Measurements from ENCODE around the gene LRRC3.

LRRC3 gene

DNA sequence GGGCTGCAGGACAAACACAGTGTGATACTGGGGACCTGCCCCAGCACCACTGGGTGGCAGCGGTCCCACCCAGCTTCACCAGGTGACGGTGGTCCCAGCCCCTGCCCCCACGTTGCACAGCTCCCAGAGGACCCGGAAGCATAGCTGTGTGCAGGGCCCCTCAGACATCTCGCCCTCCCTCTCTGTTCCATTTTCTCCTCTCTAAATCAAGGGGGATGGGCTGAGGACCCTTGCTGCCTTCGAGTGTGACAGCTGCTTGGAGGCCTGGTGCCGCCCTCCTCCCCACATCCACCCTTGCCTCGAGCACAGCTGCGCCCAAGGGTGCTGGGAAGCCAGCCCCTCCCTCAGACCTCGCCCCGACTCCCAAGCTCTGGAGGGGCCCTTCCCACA, 16.1 kb upstream of the LRRC3 start:
- Histone ChIP-seq H3K27ac (ENCODE audit: insufficient read depth, low read length, poor library complexity, severe bottlenecking) (no peak overlapping the region), H3K4me3 (ENCODE audit: insufficient read depth, low read depth, low read length, poor library complexity, severe bottlenecking) (no peak overlapping the region), H3K36me3 (ENCODE audit: control insufficient read depth, insufficient read depth, low read length) (no peaks in the 10 kb centered on the region), H3K4me1 (ENCODE audit: control insufficient read depth, insufficient read depth, low read length, poor library complexity, severe bottlenecking) (no peaks in the 10 kb centered on the region), H3K27me3 (replicated peaks; ENCODE audit: control insufficient read depth, insufficient read depth, low read length, poor library complexity, severe bottlenecking) (no peaks in the 10 kb centered on the region), H3K9me3 (ENCODE audit: control insufficient read depth, low read length) (no peaks in the 10 kb centered on the region)
- DNase-seq: no peak

- H3K27me3 ChIP-seq (replicated peaks; ENCODE audit: control insufficient read depth, insufficient read depth, low read length, poor library complexity, severe bottlenecking): no peaks in the 10 kb centered on the region
Measured at GRCh38 chr21:44440241-44441040, 14.9 kb upstream of the LRRC3 start.

DNA sequence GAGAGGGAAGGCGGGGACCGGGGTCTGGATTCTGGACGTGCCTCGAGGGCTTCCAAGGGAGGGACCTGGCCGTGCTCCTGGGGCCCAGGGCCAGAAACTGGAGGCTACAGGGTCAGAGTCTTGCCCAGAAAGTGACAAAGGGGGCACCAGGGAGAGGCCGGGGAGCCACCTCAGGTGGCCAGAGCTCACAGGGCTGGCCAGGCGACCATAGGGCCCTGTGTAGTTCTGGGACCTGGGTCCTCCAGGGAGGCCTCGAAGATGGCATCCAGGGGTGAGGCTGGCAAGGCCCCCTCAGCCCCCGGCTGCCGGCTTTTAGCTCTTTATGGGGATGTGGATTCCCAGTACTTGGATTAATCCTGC, 14.3 kb upstream of the LRRC3 start:
- Histone ChIP-seq H3K27me3 (replicated peaks; ENCODE audit: control insufficient read depth, insufficient read depth, low read length, poor library complexity, severe bottlenecking) (no peaks in the 10 kb centered on the region), H3K36me3 (ENCODE audit: control insufficient read depth, insufficient read depth, low read length) (no peaks in the 10 kb centered on the region), H3K4me1 (ENCODE audit: control insufficient read depth, insufficient read depth, low read length, poor library complexity, severe bottlenecking) (no peaks in the 10 kb centered on the region), H3K9me3 (ENCODE audit: control insufficient read depth, low read length) (no peaks in the 10 kb centered on the region), H3K27ac (ENCODE audit: insufficient read depth, low read length, poor library complexity, severe bottlenecking) (no peak overlapping the region), H3K4me3 (ENCODE audit: insufficient read depth, low read depth, low read length, poor library complexity, severe bottlenecking) (no peak overlapping the region)
- DNase-seq: no peak

More at GRCh38 chr21:44440241-44441040, 14.9 kb upstream of the LRRC3 start:
- Histone ChIP-seq H3K9me3 (ENCODE audit: control insufficient read depth, low read length) (no peaks in the 10 kb centered on the region), H3K4me3 (ENCODE audit: insufficient read depth, low read depth, low read length, poor library complexity, severe bottlenecking) (no peak overlapping the region), H3K27ac (ENCODE audit: insufficient read depth, low read length, poor library complexity, severe bottlenecking) (no peak overlapping the region), H3K4me1 (ENCODE audit: control insufficient read depth, insufficient read depth, low read length, poor library complexity, severe bottlenecking) (no peaks in the 10 kb centered on the region), H3K36me3 (ENCODE audit: control insufficient read depth, insufficient read depth, low read length) (no peaks in the 10 kb centered on the region)
- no peak for DNase-seq

- H3K9me3 ChIP-seq (ENCODE audit: control insufficient read depth, low read length): no peaks in the 10 kb centered on the region
- H3K27me3 ChIP-seq (replicated peaks; ENCODE audit: control insufficient read depth, insufficient read depth, low read length, poor library complexity, severe bottlenecking): no peaks in the 10 kb centered on the region
- H3K4me1 ChIP-seq (ENCODE audit: control insufficient read depth, insufficient read depth, low read length, poor library complexity, severe bottlenecking): no peaks in the 10 kb centered on the region
- no peaks in the 10 kb centered on the region for H3K36me3 ChIP-seq (ENCODE audit: control insufficient read depth, insufficient read depth, low read length)
- no peak overlapping the region for H3K27ac ChIP-seq (ENCODE audit: insufficient read depth, low read length, poor library complexity, severe bottlenecking)
- no peak for DNase-seq
- H3K4me3 ChIP-seq (ENCODE audit: insufficient read depth, low read depth, low read length, poor library complexity, severe bottlenecking): no peak overlapping the region
Measured at GRCh38 chr21:44441581-44442265, 13.6 kb upstream of the LRRC3 start.

- H3K9me3 ChIP-seq (ENCODE audit: control insufficient read depth, low read length): no peaks in the 10 kb centered on the region
- no peak overlapping the region for H3K27ac ChIP-seq (ENCODE audit: insufficient read depth, low read length, poor library complexity, severe bottlenecking)
- H3K27me3 ChIP-seq (replicated peaks; ENCODE audit: control insufficient read depth, insufficient read depth, low read length, poor library complexity, severe bottlenecking): no peaks in the 10 kb centered on the region
- DNase-seq: no peak
- no peak overlapping the region for H3K4me3 ChIP-seq (ENCODE audit: insufficient read depth, low read depth, low read length, poor library complexity, severe bottlenecking)
- no peaks in the 10 kb centered on the region for H3K4me1 ChIP-seq (ENCODE audit: control insufficient read depth, insufficient read depth, low read length, poor library complexity, severe bottlenecking)
- H3K36me3 ChIP-seq (ENCODE audit: control insufficient read depth, insufficient read depth, low read length): no peaks in the 10 kb centered on the region
Measured at GRCh38 chr21:44442266-44443125, 12.8 kb upstream of the LRRC3 start.

GRCh38 chr21:44443291-44443890, 11.9 kb upstream of the LRRC3 start:
- Histone ChIP-seq H3K27me3 (replicated peaks; ENCODE audit: control insufficient read depth, insufficient read depth, low read length, poor library complexity, severe bottlenecking) (no peaks in the 10 kb centered on the region), H3K4me1 (ENCODE audit: control insufficient read depth, insufficient read depth, low read length, poor library complexity, severe bottlenecking) (no peaks in the 10 kb centered on the region), H3K27ac (ENCODE audit: insufficient read depth, low read length, poor library complexity, severe bottlenecking) (no peak overlapping the region), H3K36me3 (ENCODE audit: control insufficient read depth, insufficient read depth, low read length) (no peaks in the 10 kb centered on the region), H3K4me3 (ENCODE audit: insufficient read depth, low read depth, low read length, poor library complexity, severe bottlenecking) (no peak overlapping the region), H3K9me3 (ENCODE audit: control insufficient read depth, low read length) (no peaks in the 10 kb centered on the region)
- no peak for DNase-seq

DNA sequence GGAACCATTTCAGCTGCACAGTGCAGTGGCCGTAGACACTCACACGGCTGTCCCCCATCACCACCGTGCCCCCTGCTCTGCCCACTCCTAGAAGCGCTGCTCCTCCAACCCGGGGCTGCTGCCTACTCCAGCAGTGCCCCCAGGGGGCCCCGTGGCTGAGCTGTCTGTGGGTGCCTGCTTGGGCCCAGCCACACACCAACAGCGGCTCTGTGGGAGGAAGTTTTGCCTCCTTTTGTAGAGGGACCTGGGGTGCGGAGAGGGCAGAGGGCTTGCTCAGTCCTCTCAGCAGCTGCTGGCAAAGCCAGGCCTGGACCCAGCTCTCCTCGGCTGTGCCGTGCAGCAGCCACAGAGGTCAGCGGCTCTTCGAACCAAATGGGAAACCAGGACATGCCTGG, 11.4 kb upstream of the LRRC3 start:
- Histone ChIP-seq H3K4me3 (ENCODE audit: insufficient read depth, low read depth, low read length, poor library complexity, severe bottlenecking) (no peak overlapping the region), H3K27ac (ENCODE audit: insufficient read depth, low read length, poor library complexity, severe bottlenecking) (no peak overlapping the region), H3K9me3 (ENCODE audit: control insufficient read depth, low read length) (no peaks in the 10 kb centered on the region), H3K4me1 (ENCODE audit: control insufficient read depth, insufficient read depth, low read length, poor library complexity, severe bottlenecking) (no peaks in the 10 kb centered on the region), H3K27me3 (replicated peaks; ENCODE audit: control insufficient read depth, insufficient read depth, low read length, poor library complexity, severe bottlenecking) (no peaks in the 10 kb centered on the region), H3K36me3 (ENCODE audit: control insufficient read depth, insufficient read depth, low read length) (no peaks in the 10 kb centered on the region)
- no peak for DNase-seq

DNA sequence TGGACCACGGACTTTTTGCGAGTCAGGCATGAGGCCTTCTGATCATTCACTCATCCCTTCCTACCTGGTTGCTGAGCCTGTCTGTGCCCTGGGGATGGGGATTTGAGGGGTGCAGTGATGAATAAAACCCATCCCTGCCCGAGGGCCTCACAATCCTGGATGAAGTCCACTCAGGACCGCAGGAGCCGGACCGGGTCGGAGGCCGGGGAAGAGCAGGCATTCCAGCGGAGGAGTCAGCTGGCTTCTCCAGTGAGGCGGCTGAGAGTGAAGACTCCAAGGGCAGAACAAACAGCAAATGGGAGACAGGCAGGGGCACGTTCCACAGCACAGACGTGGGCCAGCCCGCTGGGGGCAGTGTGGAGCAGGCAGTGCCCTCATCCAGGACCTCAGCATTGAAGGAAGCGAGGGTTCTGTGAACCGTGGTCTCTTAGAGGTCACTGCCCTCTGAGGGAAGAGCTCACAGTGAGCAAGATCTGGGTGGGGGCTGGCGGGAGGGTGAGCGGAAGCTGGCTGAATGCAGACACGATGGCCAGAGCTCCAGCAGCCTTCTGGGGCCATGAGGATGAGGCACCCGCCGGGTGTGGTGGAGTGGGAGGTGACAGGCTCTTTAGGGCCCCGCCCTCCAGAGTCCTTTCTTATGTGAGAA, 10.9 kb upstream of the LRRC3 start:
- Histone ChIP-seq H3K4me3 (ENCODE audit: insufficient read depth, low read depth, low read length, poor library complexity, severe bottlenecking) (no peak overlapping the region), H3K27me3 (replicated peaks; ENCODE audit: control insufficient read depth, insufficient read depth, low read length, poor library complexity, severe bottlenecking) (no peaks in the 10 kb centered on the region), H3K9me3 (ENCODE audit: control insufficient read depth, low read length) (no peaks in the 10 kb centered on the region), H3K4me1 (ENCODE audit: control insufficient read depth, insufficient read depth, low read length, poor library complexity, severe bottlenecking) (no peaks in the 10 kb centered on the region), H3K36me3 (ENCODE audit: control insufficient read depth, insufficient read depth, low read length) (no peaks in the 10 kb centered on the region), H3K27ac (ENCODE audit: insufficient read depth, low read length, poor library complexity, severe bottlenecking) (no peak overlapping the region)
- DNase-seq: no peak

DNA sequence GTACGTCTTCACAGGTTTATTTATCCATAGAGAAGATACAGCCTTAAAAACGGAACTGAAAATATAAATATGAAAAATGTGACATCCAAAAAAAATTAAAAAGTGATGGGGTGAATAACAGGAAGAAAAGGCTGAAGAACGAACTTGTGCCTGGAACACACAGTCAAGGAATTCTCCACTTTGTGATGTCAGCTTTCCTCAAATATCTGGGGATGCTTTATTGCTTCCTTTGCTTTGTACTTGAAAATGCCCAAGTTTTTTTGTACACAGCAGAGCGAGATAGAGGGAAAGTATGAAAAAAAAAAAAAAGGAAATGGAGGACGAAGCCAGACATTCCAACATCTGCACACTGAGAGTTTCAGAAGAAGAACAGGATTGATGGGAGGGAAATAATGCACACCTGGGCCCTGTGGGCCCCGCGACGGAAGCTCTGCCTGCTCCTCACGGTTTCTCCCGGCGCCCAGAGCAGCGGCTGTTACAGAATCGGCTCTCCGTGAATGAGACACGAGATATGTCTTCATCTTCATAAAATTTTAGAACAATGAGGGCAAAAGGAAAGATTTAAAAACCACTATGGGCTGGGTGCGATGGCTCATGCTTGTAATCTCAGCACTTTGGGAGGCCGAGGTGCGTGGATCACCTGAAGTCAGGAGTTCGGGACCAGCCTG, 10.0 kb upstream of the LRRC3 start:
- DNase-seq: no peak
- Histone ChIP-seq H3K9me3 (ENCODE audit: control insufficient read depth, low read length) (no peaks in the 10 kb centered on the region), H3K27me3 (replicated peaks; ENCODE audit: control insufficient read depth, insufficient read depth, low read length, poor library complexity, severe bottlenecking) (no peaks in the 10 kb centered on the region), H3K27ac (ENCODE audit: insufficient read depth, low read length, poor library complexity, severe bottlenecking) (no peak overlapping the region), H3K4me3 (ENCODE audit: insufficient read depth, low read depth, low read length, poor library complexity, severe bottlenecking) (no peak overlapping the region), H3K4me1 (ENCODE audit: control insufficient read depth, insufficient read depth, low read length, poor library complexity, severe bottlenecking) (no peaks in the 10 kb centered on the region), H3K36me3 (ENCODE audit: control insufficient read depth, insufficient read depth, low read length) (no peaks in the 10 kb centered on the region)

Data from effector memory CD4-positive, alpha-beta T cell (primary cell).